Thoracic aorta (tissue), 2 donors: ENCODE data around the gene SPOCK1. TPM values are rescaled to one million over a fixed set of nuclear protein-coding genes. Genes with fewer than 3 reads are reported as not detected.

Experiments
- ATAC-seq: fragments of 150-250 bp; one replicate; pipeline ENCODE4 v1.8.0; 2017; ENCODE audit warnings: low read depth; ENCODE audit not compliant: insufficient number of reproducible peaks, low FRiP score
- DNase-seq: peaks from one replicate; pipeline ENCODE4 v3.0.0-alpha.2; 2020; ENCODE audit warnings: low spot score
- H3K27ac ChIP-seq, 2 donors: fragments of 200-600 bp; sonication (generic); 1 replicate in 1 of 2; 2 replicates in 1 of 2; pipeline ENCODE4 v1.5.1; 2016; ENCODE audit warnings: mild to moderate bottlenecking in 2 of 2, moderate library complexity in 2 of 2
- H3K27me3 ChIP-seq: fragments of 200-600 bp; sonication (generic); replicated peaks from 2 replicates; pipeline ENCODE4 v1.6.0; 2016; ENCODE audit warnings: mild to moderate bottlenecking; ENCODE audit not compliant: insufficient read depth
- H3K36me3 ChIP-seq: fragments of 200-600 bp; sonication (generic); one replicate; pipeline ENCODE4 v1.5.1; 2016
- H3K4me1 ChIP-seq, 2 donors: fragments of 200-600 bp; sonication (generic); 1 replicate in 1 of 2; 2 replicates in 1 of 2; pipeline versions ENCODE4 v1.5.1 to v1.6.0; 2016; ENCODE audit warnings: low read depth in 2 of 2, mild to moderate bottlenecking in 1 of 2; ENCODE audit not compliant: control insufficient read depth in 1 of 2
- H3K4me3 ChIP-seq: fragments of 200-600 bp; sonication (generic); 2 replicates; pipeline ENCODE4 v1.5.1; 2016; ENCODE audit warnings: mild to moderate bottlenecking
- H3K9me3 ChIP-seq: fragments of 200-600 bp; sonication (generic); 2 replicates; pipeline ENCODE4 v1.5.1; 2016
- total RNA-seq, 2 donors: library from RNA; depleted of rRNA; stranded (reverse); fragments of >200 nt; gene quantifications; one replicate each; pipeline versions ENCODE4 v1.1.0 to v1.2.3, GENCODE V29; 2016
- TF ChIP-seq, protein P1 (sequence below): fragments of 200-600 bp; sonication (generic); IDR thresholded peaks from one replicate; pipeline ENCODE4 v1.5.1; 2019; ENCODE audit warnings: antibody characterized with exemption

Gene SPOCK1
- total RNA-seq, 2 donors from 2014 or later = 25.2 to 43.2 TPM

DNA sequence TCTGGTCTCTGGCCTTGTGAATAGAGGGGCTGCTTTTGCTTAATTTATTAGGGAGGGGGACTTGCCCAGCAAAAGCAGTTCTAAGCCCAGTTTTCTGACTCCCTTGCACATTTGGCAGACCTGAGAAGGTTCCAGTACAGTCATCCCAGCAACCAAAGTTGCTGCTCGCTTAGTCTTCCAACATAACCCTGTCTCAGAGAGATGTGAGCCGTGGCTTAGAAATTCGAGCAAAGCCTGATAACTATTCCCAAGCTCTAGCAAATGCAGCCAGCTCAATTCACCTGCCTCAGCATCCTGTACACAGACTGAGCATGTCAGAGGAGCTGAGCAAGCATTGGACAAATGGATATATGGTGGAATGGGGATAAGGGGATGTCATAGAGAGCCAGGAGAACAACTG is 401.9 kb downstream of the SPOCK1 start:
- TF ChIP-seq, protein P1, sequence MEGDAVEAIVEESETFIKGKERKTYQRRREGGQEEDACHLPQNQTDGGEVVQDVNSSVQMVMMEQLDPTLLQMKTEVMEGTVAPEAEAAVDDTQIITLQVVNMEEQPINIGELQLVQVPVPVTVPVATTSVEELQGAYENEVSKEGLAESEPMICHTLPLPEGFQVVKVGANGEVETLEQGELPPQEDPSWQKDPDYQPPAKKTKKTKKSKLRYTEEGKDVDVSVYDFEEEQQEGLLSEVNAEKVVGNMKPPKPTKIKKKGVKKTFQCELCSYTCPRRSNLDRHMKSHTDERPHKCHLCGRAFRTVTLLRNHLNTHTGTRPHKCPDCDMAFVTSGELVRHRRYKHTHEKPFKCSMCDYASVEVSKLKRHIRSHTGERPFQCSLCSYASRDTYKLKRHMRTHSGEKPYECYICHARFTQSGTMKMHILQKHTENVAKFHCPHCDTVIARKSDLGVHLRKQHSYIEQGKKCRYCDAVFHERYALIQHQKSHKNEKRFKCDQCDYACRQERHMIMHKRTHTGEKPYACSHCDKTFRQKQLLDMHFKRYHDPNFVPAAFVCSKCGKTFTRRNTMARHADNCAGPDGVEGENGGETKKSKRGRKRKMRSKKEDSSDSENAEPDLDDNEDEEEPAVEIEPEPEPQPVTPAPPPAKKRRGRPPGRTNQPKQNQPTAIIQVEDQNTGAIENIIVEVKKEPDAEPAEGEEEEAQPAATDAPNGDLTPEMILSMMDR = no peak
- ATAC-seq = no peak
- Histone ChIP-seq H3K9me3 (no peaks in the 10 kb centered on the region), H3K27ac (no peak overlapping the region), H3K4me1 (peaks cover 0 to 8% of the 10 kb centered on the region in 2 donors), H3K36me3 (no peaks in the 10 kb centered on the region), H3K4me3 (no peak overlapping the region), H3K27me3 (no peaks in the 10 kb centered on the region)
- no peak for DNase-seq

DNA sequence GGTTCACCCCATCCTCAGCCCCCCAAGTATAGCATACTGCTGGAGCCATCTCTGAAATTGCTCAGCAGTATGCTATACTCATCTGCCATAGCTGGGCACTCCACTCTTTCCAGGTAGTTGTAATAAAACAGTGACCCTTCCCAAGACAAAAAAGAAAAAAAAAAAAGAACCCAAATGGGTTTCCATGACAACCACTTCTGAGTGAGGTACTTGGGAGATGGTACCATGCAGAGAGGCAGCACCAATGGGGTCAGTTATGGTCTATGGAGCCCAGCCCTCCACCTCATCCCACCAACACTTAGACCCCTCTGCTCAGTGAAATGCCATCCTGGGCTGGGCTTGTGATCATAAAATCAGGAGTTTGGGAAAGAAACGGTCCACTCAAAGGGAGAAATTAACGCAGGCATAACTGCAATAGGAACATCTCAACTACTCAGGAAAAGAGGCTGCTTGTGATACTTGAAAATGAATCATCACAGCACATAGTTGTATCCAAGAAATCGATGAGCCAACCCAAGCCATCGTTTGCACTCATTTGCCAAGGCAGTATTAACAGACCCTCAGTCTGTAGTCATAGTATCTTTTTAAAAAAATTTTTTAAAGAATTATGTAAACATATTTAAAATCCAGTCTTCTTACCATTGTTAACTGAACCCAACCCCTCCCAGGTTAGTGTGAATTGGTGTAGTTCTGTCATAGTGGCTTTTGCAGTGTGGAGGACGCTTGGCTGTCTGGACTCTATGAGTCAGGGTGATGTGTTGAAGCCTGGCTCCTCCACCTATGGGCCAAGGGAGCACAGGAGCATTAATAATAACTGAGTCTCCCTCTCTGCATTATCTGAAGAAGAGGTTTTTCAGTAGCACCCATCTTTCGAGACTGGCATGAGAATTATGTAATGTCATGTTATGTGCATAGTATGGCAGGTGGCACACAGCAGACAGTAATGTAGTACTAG is 402.7 kb downstream of the SPOCK1 start:
- Histone ChIP-seq H3K4me3 (no peak overlapping the region), H3K27me3 (no peaks in the 10 kb centered on the region), H3K36me3 (no peaks in the 10 kb centered on the region), H3K9me3 (no peaks in the 10 kb centered on the region), H3K27ac (no peak overlapping the region), H3K4me1 (peaks cover 0 to 4% of the 10 kb centered on the region in 2 donors)
- DNase-seq (no peak), ATAC-seq (no peak)
- TF ChIP-seq, protein P1 = no peak

DNA sequence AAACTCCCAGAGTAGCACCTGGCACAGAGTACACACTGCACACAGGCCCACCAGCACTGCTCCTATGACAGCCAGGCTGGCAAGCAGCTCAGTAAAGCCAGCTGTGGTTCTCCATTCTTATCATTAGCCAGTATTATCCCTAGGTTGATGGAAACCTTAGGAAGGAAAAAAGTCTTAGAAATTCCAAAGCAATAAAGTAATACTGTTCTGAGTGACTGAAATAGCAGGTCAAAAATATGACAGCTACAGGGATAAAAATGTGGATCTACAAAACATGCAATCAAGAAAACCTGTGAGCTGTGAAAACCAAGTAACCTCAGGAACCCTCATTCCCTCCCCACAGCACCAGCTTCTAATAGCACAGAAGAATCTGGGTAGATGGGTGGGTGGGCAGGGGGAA is 403.5 kb downstream of the SPOCK1 start:
- Histone ChIP-seq H3K27ac (no peak overlapping the region), H3K4me3 (no peak overlapping the region), H3K27me3 (no peaks in the 10 kb centered on the region), H3K9me3 (no peaks in the 10 kb centered on the region), H3K4me1 (peaks cover 0 to 4% of the 10 kb centered on the region in 2 donors), H3K36me3 (no peaks in the 10 kb centered on the region)
- TF ChIP-seq, protein P1 = no peak
- ATAC-seq (no peak), DNase-seq (no peak)

DNA sequence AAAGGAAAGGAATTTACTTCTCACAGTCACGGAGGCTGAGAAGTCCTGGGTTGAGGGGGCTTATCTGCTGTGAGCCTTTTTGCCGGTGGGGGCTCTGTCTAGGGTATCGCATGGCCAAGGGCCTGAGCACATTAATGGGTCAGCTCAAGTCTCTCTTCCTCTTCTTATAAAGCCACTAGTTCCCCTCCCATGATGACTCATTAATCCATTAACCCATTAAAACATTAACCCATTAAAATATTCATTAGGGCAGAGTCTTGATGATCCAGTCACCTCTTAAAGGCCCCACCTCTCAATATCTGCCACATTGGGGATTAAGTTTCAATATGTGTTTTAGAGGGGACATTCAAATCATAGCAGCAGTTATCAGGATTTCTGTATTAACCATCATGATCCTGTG is 406.3 kb downstream of the SPOCK1 start:
- DNase-seq (no peak), ATAC-seq (no peak)
- Histone ChIP-seq H3K36me3 (no peaks in the 10 kb centered on the region), H3K4me3 (no peak overlapping the region), H3K9me3 (no peaks in the 10 kb centered on the region), H3K4me1 (peaks cover 0 to 4% of the 10 kb centered on the region in 2 donors), H3K27ac (no peak overlapping the region), H3K27me3 (no peaks in the 10 kb centered on the region)
- TF ChIP-seq, protein P1 = no peak

DNA sequence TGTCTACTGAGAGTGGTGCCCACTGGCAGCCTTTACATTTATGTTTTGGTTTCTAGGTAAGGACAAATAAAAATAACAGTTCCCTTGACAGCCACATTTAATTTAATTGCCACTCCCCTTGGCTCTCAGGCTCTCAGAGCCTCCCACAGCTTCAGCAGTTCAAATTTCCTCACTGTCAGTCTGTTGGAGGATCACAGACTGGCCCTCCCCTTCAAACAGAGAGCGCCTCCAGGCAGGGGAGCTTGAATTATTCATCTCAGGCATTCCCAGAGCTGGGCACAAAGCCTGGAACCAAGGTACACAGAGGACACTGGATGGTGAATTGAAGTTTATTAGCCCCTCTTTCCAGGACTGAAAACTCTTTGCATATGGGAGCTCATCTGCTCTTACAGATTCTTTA is 407.7 kb downstream of the SPOCK1 start:
- Histone ChIP-seq H3K4me1 (peaks cover 0 to 4% of the 10 kb centered on the region in 2 donors), H3K9me3 (no peaks in the 10 kb centered on the region), H3K27me3 (no peaks in the 10 kb centered on the region), H3K27ac (no peak overlapping the region), H3K36me3 (no peaks in the 10 kb centered on the region), H3K4me3 (no peak overlapping the region)
- TF ChIP-seq, protein P1 = no peak
- DNase-seq (no peak), ATAC-seq (no peak)
